ENCODE results near the gene CDKAL1.
"Not testable (repeated sequence)": the region's sequence is repeated elsewhere in the genome, so short reads cannot be mapped to it uniquely, and the experiment has no call there.

Gene CDKAL1

DNA sequence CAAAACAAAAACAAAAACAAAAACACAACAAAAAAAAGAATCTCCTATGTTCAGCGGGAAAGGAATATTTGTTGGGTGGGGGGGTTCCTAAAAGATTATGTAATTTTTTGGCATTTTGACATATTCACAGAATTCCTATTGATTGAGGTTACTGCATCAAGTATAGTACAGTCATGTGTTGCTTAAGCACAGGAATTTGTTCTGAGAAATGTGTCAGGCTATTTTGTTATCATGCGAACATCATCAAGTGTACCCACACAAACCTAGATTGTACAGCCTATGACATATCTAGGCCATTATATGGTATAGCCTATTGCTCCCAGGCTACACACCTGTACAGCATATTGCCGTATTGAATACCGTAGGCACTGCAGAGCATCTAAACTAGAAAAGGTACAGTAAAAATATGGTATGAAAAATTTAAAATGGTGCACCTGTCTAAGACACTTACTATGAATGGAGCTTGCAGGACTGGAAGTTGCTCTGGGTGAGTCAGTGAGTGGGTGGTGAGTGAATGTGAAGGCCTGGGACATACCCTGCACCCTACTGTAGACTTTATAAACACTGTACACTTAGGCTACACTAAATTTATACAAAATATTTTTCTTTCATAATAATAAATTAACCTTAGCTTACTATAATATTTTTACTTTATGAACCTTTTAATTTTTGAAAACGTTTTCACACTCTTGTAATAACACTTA is 110.6 kb downstream of the CDKAL1 start:
- no peak for DNase-seq

DNA sequence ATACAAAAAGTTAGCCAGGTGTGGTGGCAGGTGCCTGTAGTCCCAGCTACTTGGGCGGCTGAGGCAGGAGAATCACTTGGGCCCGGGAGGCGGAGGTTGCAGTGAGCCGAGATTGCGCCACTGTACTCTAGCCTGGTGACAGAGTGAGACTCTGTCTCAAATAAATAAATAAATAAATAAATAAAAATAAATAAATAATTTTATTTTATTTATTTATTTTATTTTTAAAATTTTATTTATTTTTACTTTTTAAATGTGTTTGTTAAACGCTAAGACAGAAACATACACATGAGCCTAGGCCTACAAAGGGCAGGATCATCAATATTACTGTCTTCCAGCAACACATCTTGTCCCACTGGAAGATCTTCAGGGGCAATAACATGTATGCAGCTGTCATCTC is 111.3 kb downstream of the CDKAL1 start:
- not testable (repeated sequence) for DNase-seq

DNA sequence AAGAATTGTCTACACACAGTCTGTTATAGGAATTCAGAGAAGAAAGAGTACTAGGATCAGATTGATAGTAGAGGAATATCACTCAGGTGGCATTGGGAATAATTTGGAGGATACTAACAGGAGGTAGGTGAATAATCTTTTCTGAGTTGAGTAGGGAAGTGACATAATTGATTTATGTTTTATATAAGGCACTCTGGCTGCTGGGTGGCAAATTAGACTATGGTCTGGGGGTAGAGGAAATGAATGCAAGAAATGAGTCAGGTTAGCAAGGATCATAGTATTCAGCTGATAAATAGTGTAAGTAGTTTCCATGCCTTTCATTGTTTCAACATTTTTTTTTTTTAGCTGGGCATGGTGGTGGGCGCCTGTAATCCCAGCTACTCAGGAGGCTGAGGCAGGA is 113.3 kb downstream of the CDKAL1 start:
- no peak for DNase-seq

DNA sequence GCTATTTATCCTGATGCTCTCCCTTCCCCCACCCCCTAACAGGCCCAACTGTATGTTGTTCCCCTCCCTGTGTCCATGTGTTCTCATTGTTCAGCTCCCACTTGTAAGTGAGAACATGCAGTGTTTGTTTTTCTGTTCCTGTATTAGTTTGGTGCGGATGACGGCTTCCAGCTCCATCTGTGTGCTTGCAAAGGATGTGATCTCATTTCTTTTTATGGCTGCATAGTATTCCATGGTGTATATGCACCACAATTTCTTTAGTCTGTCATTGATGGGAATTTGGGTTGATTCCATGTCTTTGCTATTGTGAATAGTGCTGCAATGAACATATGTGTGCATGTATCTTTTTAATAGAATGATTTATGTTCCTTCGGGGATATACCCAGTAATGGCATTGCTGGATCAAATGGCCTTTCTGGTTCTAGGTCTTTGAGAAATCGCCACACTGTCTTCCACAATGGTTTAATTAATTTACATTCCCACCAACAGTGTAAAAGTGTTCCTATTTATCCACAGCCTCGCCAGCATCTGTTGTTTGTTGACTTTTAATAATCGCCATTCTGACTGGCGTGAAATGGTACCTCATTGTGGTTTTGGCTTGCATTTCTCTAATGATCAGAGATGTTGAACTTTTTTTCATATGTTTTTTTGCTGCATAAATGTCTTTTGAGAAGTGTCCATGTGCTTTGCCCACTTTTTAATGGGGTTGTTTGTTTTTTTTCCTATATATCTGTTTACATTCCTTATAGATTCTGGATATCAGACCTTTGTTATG is 115.6 kb downstream of the CDKAL1 start:
- DNase-seq, result not testable (repeated sequence)

DNA sequence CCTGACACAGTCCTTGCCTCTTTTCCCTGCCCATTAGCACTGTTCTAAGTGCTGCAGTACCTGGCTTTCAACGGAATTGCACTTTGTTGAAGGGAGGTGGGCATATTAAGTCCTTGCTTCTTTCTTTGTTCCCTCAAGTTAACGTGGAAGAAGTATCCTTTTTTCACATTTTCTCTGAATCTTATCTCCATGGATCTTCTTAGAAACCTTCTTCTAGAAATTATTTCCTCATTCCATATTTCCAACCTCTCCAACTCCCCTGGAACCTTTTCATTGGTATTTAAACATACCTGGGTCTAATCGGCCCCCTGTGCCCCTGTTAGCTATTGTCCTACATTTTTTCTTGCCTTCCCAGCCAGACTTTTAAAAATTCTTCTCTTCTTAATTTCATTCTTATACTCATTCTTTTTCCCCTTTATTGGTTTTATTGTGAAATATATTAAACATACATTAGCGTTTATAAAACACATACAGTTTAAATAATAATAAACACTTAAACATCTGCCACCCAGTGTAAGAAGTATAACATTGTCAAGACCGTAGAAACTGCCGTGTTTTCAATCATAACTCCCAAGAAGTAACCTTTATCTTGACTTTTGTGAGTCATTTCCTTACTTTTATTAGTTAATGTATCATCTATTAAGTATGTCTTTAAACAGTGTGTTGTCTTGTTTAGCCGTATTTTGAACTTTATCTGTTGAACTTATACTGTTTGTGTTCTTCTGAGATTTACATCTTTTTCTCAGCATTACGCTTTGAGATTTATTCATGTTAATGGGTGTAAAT is 118.2 kb downstream of the CDKAL1 start:
- DNase-seq, result peak; percentile 90

DNA sequence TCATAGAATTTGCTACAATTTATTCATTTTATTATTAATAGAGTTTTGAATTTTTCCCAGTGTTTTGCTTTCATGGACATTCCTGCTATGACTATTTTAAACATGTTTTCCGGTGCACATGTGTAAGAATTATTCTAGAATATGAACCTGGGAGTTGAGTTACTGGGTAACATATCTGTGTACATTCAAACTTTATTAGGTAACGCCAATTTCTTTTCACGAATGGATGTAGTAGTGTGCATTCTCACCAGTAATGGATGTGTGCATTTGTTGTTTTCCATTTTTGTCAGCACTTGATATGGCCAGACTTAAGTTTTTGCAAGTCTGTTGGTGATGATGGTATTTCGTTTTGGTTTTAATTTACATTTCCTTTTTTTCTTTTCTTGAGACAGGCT is 118.8 kb downstream of the CDKAL1 start:
- no peak for DNase-seq

DNA sequence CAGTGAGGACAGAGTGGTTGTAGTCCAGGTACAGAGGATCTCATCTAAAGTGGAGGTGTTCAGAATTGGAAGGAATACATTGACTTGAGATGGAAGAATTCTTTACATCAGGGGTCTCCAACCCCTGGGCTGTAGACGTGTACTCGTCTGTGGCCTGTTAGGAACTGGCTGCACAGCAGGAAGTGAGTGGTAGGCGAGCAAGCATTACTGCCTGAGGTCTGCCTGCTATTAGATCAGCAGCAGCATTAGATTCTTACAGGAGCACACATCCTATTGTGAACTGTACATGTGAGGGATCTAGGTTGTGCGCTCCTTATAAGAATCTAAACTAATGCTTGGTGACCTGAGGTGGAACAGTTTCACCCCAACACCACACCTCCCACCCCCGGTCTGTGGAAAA is 121.1 kb downstream of the CDKAL1 start:
- DNase-seq, result no peak

DNA sequence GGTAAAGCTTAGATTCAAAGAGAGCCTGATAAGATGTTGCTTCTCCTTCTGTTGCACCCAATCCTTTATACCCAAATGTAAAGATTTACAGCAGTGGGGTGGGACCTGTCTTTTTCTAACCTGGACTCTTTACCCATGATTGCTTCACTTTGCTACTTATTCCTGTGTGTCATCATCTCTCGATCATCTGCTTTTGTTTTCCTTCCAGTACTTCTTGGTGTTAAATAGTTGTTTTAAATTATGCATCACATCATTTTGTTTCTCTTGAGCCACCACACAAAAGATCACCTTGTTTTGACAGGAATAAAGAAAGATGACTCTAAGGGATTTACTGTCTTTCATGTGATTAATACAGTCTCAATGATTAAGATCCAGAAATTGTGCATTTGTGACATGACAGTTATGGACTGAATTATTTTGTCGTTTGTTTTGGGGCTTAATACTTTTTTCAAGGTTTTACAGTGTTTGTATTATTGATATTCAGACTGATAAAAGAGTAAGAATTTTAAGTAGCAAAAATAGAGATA is 123.1 kb downstream of the CDKAL1 start:
- peak; percentile 31 for DNase-seq

DNA sequence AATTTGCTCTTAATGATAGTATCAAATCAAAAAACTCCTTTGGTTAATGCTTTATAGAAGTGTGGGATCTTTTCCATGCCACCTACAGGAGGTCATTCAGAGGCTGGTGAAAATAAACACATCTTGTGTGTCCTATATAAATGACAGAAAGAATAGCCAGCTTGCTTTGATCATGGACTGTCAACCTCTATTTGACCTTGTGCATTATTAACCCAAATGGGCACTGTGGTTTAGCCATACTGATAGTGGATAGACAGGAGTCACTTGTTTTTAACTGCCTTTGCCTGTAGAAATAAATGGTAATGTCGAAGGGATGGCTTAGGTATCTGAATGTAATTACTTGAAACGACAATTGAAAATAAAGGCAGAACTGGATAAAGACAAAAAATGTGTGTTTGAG is 123.8 kb downstream of the CDKAL1 start:
- no peak for DNase-seq

DNA sequence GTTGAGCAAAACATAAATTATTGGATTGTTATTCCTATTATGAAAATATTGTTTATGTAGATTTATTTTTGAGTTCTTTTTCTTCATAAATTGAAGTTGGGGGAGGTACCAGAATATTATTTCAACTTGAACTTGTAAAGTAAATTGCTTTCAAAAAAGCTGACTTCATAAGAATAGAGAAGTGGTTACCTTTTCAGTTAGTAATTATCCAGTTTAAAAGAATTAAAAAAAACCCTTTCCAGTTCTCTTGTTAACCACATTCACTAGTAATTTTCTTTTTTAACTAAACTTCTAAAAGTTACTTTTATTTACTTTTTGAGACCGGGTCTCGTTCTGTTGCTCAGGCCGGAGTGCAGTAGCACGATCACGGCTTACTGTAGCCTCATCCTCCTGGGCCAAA is 124.3 kb downstream of the CDKAL1 start:
- peak; percentile 50 for DNase-seq

DNA sequence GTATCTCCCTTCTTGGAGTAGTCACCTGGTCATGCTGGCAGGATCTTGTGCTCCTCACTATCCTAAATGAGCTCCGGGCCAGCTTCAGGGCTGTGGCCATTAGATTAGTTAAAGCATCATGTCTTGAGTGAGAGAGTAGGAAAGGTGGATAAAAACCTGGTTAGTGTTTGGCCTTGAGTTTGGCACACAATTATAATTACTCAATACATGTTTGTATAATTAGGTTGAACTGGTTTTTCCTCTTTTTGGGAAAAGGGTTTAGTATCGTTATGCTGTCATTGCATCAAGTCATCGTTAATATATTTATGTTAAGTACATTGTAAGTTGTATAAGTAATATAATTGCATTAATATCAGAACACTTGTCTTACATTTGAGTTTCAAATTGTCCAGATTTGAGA is 126.3 kb downstream of the CDKAL1 start:
- no peak for DNase-seq

DNA sequence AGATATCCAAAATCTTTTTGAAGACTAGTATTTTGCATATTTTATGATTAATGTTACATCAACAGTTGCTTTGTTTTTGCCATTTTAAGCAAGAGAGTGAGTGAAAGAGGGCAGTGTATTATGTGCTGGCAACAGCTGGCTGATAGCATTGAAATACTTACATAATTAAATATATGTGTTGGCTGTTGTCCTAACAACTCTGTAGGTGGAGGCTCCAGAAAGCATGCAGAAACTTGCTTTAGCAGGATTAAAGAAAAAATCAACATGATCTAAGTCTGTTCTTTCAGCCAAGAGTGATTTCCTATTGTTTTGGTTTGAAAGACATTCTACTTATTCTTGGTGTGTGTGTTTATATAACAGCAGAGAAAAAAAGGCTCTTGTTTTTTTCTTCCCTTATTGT is 127.5 kb downstream of the CDKAL1 start:
- peak; percentile 31 for DNase-seq

DNA sequence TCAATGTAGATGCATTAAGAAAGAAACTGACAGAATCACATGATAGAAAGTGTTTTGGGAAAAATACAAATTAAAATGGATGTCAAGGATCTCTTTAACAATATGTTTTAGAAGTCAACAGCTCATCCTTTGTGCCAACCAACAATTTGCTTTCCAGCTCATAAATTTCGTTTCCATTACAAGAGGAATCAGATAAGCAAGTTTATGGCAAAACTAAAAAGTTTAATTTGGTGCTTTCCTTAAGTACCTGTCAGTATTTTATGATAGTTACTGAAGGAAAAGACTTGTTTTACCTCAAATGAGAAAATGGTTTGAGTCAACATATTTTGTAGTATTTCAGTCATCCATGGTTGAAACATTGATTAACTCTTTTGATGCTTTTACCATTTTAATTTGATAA is 130.0 kb downstream of the CDKAL1 start:
- no peak for DNase-seq

DNA sequence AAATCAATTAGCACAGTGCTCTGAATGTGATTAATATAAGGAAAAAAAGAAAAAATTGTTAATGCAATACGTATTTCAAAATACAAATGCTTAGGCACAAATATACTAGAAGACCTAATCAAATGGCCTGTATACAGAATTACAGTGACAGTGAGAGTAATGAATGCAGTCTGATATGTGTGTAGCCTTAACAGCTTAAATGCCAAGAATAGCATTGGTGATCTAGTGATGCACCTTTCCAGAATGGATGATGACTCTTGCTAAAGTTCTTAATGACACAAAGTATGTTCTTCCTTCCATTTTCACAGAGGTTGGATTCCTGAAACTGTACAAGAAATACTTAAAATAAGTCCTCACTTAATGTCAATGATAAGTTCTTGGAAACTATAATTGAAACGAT is 131.0 kb downstream of the CDKAL1 start:
- DNase-seq, result no peak

DNA sequence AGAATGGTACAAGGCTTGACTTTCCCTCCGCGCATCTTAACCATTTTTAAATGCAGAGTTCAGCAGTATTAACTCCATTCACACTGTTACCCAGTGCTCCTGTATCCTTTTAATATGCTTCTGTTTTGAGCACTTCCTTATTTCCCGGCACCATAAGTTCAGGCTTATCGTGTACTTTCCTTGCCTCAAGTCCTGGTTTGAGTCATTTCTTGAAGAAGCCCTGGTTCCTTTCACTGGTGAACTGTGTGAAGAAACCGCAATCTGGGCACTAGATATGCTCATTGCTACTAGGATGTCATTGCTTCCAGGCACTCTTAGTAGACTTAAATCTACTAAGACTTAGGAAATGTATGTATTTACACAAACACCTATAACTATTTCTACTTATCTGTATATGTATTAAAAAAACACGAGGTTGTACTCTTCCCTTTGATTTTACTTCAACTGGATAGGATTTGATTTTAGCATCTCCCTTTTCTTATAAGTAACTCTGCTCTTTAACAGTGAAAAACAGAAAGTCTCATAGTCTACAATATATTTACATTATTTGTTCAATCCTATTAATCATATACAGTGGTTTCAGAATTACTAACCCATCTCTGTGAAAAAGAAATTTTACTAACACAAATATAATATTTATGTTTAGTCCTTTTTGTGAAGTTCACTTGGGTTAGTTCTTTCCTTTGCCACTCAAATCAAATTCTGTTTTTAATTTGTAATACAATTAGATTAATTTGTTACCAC is 135.5 kb downstream of the CDKAL1 start:
- peak; percentile 88 for DNase-seq

DNA sequence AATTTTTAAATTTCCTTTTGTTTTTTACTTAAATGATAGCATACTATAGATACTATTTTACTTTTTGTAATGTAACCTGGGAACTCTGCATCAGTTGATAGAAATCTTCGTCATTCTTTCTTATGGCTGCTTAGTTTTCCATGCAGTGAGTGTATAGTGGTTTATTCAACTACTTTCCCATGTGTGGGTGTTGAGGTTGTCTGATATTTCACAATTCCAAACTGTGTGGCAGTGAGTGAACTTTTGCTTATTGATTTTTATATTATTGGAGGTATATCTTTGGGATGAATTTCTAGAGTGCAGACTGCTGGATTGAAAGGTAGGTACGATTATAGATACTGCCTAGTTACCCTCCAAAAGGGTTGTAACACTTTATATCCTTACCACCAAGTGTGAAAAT is 136.5 kb downstream of the CDKAL1 start:
- DNase-seq, result no peak

DNA sequence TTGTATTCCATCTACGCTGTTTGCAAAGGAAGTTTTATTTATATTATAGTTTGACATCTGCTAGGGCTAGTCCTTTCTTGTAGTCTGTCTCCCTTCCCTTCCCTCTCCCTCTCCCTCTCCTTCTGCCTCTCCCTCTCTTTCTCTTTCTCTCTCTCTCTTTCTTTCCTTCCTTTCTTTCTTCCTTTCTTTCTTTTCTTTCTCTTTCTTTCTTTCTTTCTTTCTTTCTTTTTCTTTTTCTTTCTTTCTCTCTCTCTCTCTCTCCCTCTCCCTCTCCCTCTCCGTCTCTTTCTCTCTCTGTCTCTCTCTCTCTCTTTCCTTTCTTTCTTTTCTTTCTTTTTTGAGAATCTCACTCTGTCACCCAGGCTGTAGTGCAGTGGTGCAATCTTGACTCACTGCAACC is 137.8 kb downstream of the CDKAL1 start:
- no peak for DNase-seq

DNA sequence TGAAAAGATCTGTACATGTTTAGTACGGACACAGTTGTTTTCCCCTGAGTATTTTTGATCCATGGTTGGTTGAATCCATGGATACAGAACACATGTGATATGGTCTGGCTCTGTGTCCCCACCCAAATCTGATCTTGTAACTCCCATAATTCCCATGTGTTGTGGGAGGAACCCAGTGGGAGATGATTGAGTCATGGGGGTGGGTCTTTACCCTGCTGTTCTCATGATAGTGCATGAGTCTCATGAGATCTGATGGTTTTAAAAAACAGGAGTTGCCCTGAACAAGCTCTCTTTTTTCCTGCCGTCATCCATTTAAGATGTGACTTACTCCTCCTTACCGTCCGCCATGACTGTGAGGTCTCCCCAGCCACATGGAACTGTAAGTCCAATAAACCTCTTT is 139.2 kb downstream of the CDKAL1 start:
- no peak for DNase-seq

DNA sequence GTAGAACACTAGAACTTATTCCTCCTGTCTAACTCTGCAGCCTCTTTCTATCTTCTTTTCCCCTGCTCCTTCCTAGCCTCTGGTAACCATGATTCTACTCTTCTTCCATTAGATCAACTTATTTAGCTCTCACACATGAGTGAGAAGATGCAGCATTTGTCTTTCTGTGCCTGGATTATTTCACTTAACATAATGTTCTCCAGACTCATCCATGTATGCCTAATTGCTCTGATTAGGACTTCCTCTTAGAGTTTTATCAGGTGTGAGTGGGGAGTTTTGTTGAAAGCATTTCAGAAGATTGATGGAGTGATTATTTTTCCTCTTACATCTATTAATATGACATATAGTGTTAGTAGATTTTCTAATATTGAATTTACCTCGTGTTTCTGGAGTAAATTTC is 140.4 kb downstream of the CDKAL1 start:
- DNase-seq, result no peak

DNA sequence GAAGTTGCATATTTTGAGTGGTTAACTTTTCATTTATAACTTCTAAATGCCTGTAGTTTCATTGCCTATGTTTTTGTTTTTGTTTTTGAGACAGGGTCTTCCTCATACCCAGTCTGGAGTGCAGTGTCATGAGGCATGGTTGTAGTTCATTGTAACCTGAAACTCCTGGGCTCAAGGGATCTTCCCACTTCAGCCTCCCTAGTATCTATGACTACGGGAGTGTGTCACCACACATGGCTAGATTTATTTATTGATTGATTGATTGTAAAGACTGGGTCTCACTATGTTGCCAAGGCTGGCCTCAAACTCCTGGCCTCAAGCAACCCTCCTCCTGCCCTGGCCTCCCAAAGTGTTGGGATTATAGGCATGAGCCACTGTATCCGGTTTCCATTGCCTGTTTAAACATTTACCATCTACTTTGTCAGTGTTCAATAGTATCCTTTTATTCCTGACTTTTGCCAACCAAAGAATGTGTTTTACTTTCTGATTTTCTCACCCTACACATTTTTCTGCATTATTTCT is 144.6 kb downstream of the CDKAL1 start:
- DNase-seq, result peak; percentile 29

DNA sequence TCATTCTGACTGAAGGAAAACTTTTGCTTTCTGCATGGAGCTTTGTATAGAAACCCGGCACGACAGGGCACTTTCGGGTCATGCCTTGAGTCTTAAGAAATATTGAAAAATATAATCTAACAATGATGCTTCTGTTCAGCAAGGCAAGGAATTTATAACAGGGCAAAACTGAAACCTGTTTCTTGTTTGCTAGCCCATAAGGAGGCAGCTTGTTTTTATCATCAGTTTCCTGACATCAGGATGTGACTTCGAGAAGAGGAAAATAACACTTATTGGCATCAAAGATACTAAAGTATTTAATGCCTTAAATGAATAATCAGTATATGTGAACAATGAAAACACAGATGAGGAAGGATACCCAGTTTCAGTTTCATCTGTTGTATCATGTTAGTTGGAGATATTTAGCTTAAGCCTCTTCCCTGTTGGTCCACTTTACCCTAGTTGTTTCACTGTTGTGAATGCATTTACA is 146.5 kb downstream of the CDKAL1 start:
- DNase-seq, result peak; percentile 51

DNA sequence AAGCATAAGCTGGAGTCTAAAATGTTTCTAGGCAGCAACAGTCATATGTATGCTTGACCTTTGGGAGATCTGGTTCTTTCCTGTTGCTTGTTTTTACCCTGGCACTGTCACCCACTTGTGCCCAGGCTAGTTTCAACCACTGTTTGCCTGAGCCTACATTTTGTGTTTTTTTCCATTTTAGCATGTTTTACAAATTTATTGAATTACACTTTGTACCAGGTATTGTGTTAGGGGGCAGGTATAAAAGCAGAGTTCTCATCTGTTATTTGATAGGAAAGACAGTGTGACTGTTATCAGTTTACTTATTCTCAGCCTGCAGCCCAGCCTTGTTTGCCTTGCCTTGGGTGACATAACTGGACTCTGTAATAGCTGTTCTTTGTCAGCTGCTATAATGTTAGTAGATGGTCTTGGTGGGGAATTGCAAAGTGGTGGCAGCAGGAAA is 147.0 kb downstream of the CDKAL1 start:
- DNase-seq, result peak; percentile 43
